Loucy (cell line): Measurements from ENCODE around the gene SOX13.

Source experiments
- H2AFZ ChIP-seq: fragments of 200-600 bp; sonication (generic); 2 replicates; pipeline ENCODE4 v1.6.0; 2016; ENCODE audit warnings: antibody characterized with exemption, mild to moderate bottlenecking, low read length, moderate library complexity
- H3F3A ChIP-seq: fragments of 200-600 bp; 2 replicates; pipeline ENCODE4 v1.6.0; 2016; ENCODE audit warnings: antibody characterized with exemption, low read depth, mild to moderate bottlenecking
- H3K27me3 ChIP-seq: fragments of 200-600 bp; sonication (generic); 2 replicates; pipeline ENCODE4 v1.6.1; 2014; ENCODE audit warnings: low read length, mild to moderate bottlenecking; ENCODE audit not compliant: insufficient read depth, poor library complexity, severe bottlenecking
- H3K36me3 ChIP-seq: fragments of 200-600 bp; sonication (generic); 2 replicates; pipeline ENCODE4 v1.6.1; 2016; ENCODE audit warnings: low read length; ENCODE audit not compliant: insufficient read depth
- H3K4me1 ChIP-seq: fragments of 200-600 bp; sonication (generic); 2 replicates; pipeline ENCODE4 v1.5.1; 2014; ENCODE audit warnings: low read length, mild to moderate bottlenecking; ENCODE audit not compliant: insufficient read depth, poor library complexity, severe bottlenecking
- H3K4me2 ChIP-seq: fragments of 200-600 bp; sonication (generic); 2 replicates; pipeline ENCODE4 v1.6.0; 2014; ENCODE audit warnings: antibody characterized with exemption, low read length, low read depth, mild to moderate bottlenecking; ENCODE audit not compliant: poor library complexity, severe bottlenecking
- H3K4me3 ChIP-seq: fragments of 200-600 bp; sonication (generic); 2 replicates; pipeline ENCODE4 v1.5.1; 2014; ENCODE audit warnings: low read length, mild to moderate bottlenecking, mixed read lengths; ENCODE audit not compliant: poor library complexity, severe bottlenecking
- H3K79me2 ChIP-seq: fragments of 200-600 bp; sonication (generic); 2 replicates; pipeline ENCODE4 v1.6.1; 2014; ENCODE audit warnings: low read length; ENCODE audit not compliant: insufficient read depth
- H3K9ac ChIP-seq: fragments of 200-600 bp; sonication (generic); 2 replicates; pipeline ENCODE4 v1.6.0; 2014; ENCODE audit warnings: mild to moderate bottlenecking, low read depth, low read length, moderate library complexity; ENCODE audit not compliant: poor library complexity, severe bottlenecking
- H3K9me2 ChIP-seq: fragments of 200-600 bp; sonication (generic); replicated peaks from 2 replicates; pipeline ENCODE4 v1.6.1; 2016; ENCODE audit warnings: low read depth, low read length, mixed read lengths
- H3K9me3 ChIP-seq: fragments of 200-600 bp; sonication (generic); 2 replicates; pipeline ENCODE4 v1.6.1; 2014; ENCODE audit warnings: mild to moderate bottlenecking, antibody characterized with exemption, low read length, low read depth; ENCODE audit not compliant: insufficient read depth
- H4K20me1 ChIP-seq: fragments of 200-600 bp; sonication (generic); 2 replicates; pipeline ENCODE4 v1.6.0; 2014; ENCODE audit warnings: antibody characterized with exemption, low read length, mild to moderate bottlenecking; ENCODE audit not compliant: insufficient read depth, poor library complexity, severe bottlenecking
- EZH2phosphoT487 ChIP-seq: fragments of 200-600 bp; IDR thresholded peaks from 2 replicates; pipeline ENCODE4 v1.6.1; 2018; ENCODE audit warnings: antibody characterized with exemption, mild to moderate bottlenecking, moderate library complexity, borderline replicate concordance
- TF ChIP-seq, protein P1 (sequence below): fragments of 200-600 bp; sonication (generic); conservative IDR thresholded peaks from 2 replicates; pipeline ENCODE4 v1.5.1; 2014; ENCODE audit warnings: mild to moderate bottlenecking, antibody characterized with exemption, low read length

SOX13 gene

GRCh38 chr1:204070895-204071294 lies 2.0 kb upstream of the SOX13 start:
- Histone ChIP-seq H3F3A (no peaks in the 10 kb centered on the region), H3K4me3 (no peak overlapping the region), H3K36me3 (no peaks in the 10 kb centered on the region), H4K20me1 (no peaks in the 10 kb centered on the region), H3K9ac (no peak overlapping the region), H3K4me1 (peaks cover under 1% of the 10 kb centered on the region), H3K9me2 (no peaks in the 10 kb centered on the region), H2AFZ (no peak overlapping the region), H3K4me2 (no peak overlapping the region), H3K9me3 (no peaks in the 10 kb centered on the region), H3K27me3 (no peaks in the 10 kb centered on the region), H3K79me2 (no peaks in the 10 kb centered on the region)
- no peak for TF ChIP-seq EZH2phosphoT487
- TF ChIP-seq, protein P1, sequence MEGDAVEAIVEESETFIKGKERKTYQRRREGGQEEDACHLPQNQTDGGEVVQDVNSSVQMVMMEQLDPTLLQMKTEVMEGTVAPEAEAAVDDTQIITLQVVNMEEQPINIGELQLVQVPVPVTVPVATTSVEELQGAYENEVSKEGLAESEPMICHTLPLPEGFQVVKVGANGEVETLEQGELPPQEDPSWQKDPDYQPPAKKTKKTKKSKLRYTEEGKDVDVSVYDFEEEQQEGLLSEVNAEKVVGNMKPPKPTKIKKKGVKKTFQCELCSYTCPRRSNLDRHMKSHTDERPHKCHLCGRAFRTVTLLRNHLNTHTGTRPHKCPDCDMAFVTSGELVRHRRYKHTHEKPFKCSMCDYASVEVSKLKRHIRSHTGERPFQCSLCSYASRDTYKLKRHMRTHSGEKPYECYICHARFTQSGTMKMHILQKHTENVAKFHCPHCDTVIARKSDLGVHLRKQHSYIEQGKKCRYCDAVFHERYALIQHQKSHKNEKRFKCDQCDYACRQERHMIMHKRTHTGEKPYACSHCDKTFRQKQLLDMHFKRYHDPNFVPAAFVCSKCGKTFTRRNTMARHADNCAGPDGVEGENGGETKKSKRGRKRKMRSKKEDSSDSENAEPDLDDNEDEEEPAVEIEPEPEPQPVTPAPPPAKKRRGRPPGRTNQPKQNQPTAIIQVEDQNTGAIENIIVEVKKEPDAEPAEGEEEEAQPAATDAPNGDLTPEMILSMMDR = no peak

DNA sequence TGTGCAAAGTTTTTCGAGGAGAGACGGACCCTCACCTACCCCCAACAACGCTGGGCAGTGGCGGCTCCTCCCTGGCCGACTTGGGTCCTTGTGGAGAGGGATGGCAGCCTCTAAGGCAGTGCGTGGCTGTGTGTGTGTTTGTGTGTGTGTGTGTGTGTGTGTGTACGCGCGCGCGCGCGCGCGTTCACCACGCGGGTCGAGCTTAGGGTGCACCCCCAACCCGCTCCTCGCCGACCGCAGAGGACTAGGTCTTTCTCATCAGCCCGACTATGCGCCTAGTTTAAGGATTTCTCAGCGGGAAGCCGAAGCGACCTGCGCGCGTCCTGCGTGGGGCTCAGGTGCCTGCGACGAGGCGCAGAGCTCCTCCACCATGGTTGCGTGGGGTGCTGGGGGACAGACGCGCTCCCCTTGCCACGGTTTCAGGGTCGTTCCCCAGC lies 940 bp downstream of the SOX13 start:
- H2AFZ ChIP-seq = no peak overlapping the region
- no peaks in the 10 kb centered on the region for H3K9me2 ChIP-seq
- TF ChIP-seq, protein P1 = no peak
- no peaks in the 10 kb centered on the region for H3K36me3 ChIP-seq
- H4K20me1 ChIP-seq = no peaks in the 10 kb centered on the region
- H3K9me3 ChIP-seq = no peaks in the 10 kb centered on the region
- no peak overlapping the region for H3K4me3 ChIP-seq
- no peaks in the 10 kb centered on the region for H3F3A ChIP-seq
- no peak overlapping the region for H3K9ac ChIP-seq
- no peaks in the 10 kb centered on the region for H3K4me1 ChIP-seq
- no peaks in the 10 kb centered on the region for H3K27me3 ChIP-seq
- no peaks in the 10 kb centered on the region for H3K79me2 ChIP-seq
- no peak overlapping the region for H3K4me2 ChIP-seq

GRCh38 chr1:204074274-204075138 lies 1.6 kb downstream of the SOX13 start:
- H2AFZ ChIP-seq = no peak overlapping the region
- H4K20me1 ChIP-seq = no peaks in the 10 kb centered on the region
- TF ChIP-seq, protein P1 = no peak
- no peak for TF ChIP-seq EZH2phosphoT487
- peaks cover 2% of the 10 kb centered on the region for H3K4me1 ChIP-seq
- H3K4me2 ChIP-seq = no peak overlapping the region
- H3K27me3 ChIP-seq = no peaks in the 10 kb centered on the region
- H3K9me2 ChIP-seq = no peaks in the 10 kb centered on the region
- H3K36me3 ChIP-seq = no peaks in the 10 kb centered on the region
- no peaks in the 10 kb centered on the region for H3F3A ChIP-seq
- no peak overlapping the region for H3K4me3 ChIP-seq
- H3K79me2 ChIP-seq = no peaks in the 10 kb centered on the region
- H3K9me3 ChIP-seq = no peaks in the 10 kb centered on the region
- no peak overlapping the region for H3K9ac ChIP-seq
